ENCODE data around the gene GNAS. TPM values are rescaled to one million over a fixed set of nuclear protein-coding genes. Genes with fewer than 3 reads are reported as not detected.
"Not testable (repeated sequence)": the region's sequence is repeated elsewhere in the genome, so short reads cannot be mapped to it uniquely, and the experiment has no call there.

GNAS gene
- total and polyA plus RNA-seq, 7 donors, result 700 to 1,905 (median 1,386) TPM

GRCh38 chr20:58944610-58945009 lies 92.1 kb downstream of the GNAS start:
- DNase-seq, result no peak
- no peak for TF ChIP-seq CTCF (IDR thresholded peaks at IDR 0.05)
- intact Hi-C loops (cut with DNase I), result no loop called here
- no peak overlapping the region for H3K27ac ChIP-seq
- H3K9me3 ChIP-seq, result no peaks in the 10 kb centered on the region
- no peaks in the 10 kb centered on the region for H3K27me3 ChIP-seq (ENCODE audit: insufficient read depth in 3 of 3, low read length in 2 of 3)
- no peak for ATAC-seq
- 36 to 55% (median 49%) methylated on average over 5 of the region's 5 CpGs for WGBS, 3 donors
- H3K36me3 ChIP-seq (ENCODE audit: insufficient read depth in 1 of 2, low read depth in 1 of 2), result no peaks in the 10 kb centered on the region
- no peak overlapping the region for H3K4me3 ChIP-seq
- H3K4me1 ChIP-seq, result no peaks in the 10 kb centered on the region

- DNase-seq (no peak), ATAC-seq (no peak)
- intact Hi-C loops (cut with DNase I), result no loop called here
- Histone ChIP-seq H3K4me3 (no peak overlapping the region), H3K27ac (no peak overlapping the region), H3K27me3 (ENCODE audit: insufficient read depth in 3 of 3, low read length in 2 of 3) (no peaks in the 10 kb centered on the region), H3K36me3 (ENCODE audit: insufficient read depth in 1 of 2, low read depth in 1 of 2) (no peaks in the 10 kb centered on the region), H3K9me3 (no peaks in the 10 kb centered on the region), H3K4me1 (no peaks in the 10 kb centered on the region)
- 89 to 94% (median 91%) methylated on average over 10 of the region's 10 CpGs for WGBS, 3 donors
- TF ChIP-seq CTCF (IDR thresholded peaks at IDR 0.05), result no peak
Observed at GRCh38 chr20:58945965-58946631, 93.6 kb downstream of the GNAS start.

- H3K36me3 ChIP-seq (ENCODE audit: insufficient read depth in 1 of 2, low read depth in 1 of 2); DNase-seq; H3K4me1 ChIP-seq; H3K27ac ChIP-seq; ATAC-seq; intact Hi-C loops (cut with DNase I); H3K9me3 ChIP-seq; H3K27me3 ChIP-seq (ENCODE audit: insufficient read depth in 3 of 3, low read length in 2 of 3); H3K4me3 ChIP-seq: not testable (repeated sequence)
- 62 to 69% (median 62%) methylated on average over 7 of the region's 7 CpGs for WGBS, 3 donors
Observed at GRCh38 chr20:58947797-58948388, 95.4 kb downstream of the GNAS start.

GRCh38 chr20:58950603-58951002 lies 98.1 kb downstream of the GNAS start:
- intact Hi-C loops (cut with DNase I), result no loop called here
- TF ChIP-seq CTCF (IDR thresholded peaks at IDR 0.05), result no peak
- DNase-seq, result no peak
- ATAC-seq, result no peak
- Histone ChIP-seq H3K9me3 (no peaks in the 10 kb centered on the region), H3K36me3 (ENCODE audit: insufficient read depth in 1 of 2, low read depth in 1 of 2) (no peaks in the 10 kb centered on the region), H3K27ac (no peak overlapping the region), H3K4me3 (no peak overlapping the region), H3K27me3 (ENCODE audit: insufficient read depth in 3 of 3, low read length in 2 of 3) (no peaks in the 10 kb centered on the region), H3K4me1 (no peaks in the 10 kb centered on the region)
- WGBS, 3 donors, result 82 to 86% (median 85%) methylated on average over 5 of the region's 5 CpGs

GRCh38 chr20:58953050-58953449 lies 100.5 kb downstream of the GNAS start:
- H3K9me3 ChIP-seq, result no peaks in the 10 kb centered on the region
- no peak overlapping the region for H3K4me3 ChIP-seq
- H3K36me3 ChIP-seq (ENCODE audit: insufficient read depth in 1 of 2, low read depth in 1 of 2), result no peaks in the 10 kb centered on the region
- ATAC-seq (no peak), DNase-seq (no peak)
- no peak overlapping the region for H3K27ac ChIP-seq
- no peaks in the 10 kb centered on the region for H3K27me3 ChIP-seq (ENCODE audit: insufficient read depth in 3 of 3, low read length in 2 of 3)
- H3K4me1 ChIP-seq, result no peaks in the 10 kb centered on the region
- intact Hi-C loops (cut with DNase I), result no loop called here
- TF ChIP-seq CTCF (IDR thresholded peaks at IDR 0.05), result no peak

All from psoas muscle (tissue), 8 donors.